KMS-11 (cell line): ENCODE measurements around the gene COL18A1.

Experiments used
- H2AFZ ChIP-seq: fragments of 200-600 bp; sonication (generic); 2 replicates; pipeline ENCODE4 v1.6.1; 2016; ENCODE audit warnings: antibody characterized with exemption, mixed run types, low read depth
- H3K27ac ChIP-seq: fragments of 200-600 bp; sonication (generic); 2 replicates; pipeline ENCODE4 v1.6.1; 2016; ENCODE audit warnings: mild to moderate bottlenecking, mixed run types
- H3K27me3 ChIP-seq: fragments of 200-600 bp; sonication (generic); 2 replicates; pipeline ENCODE4 v1.6.1; 2017; ENCODE audit warnings: mild to moderate bottlenecking, low read depth, mixed run types, moderate library complexity; ENCODE audit not compliant: insufficient read depth
- H3K36me3 ChIP-seq: fragments of 200-600 bp; sonication (generic); 2 replicates; pipeline ENCODE4 v1.6.1; 2017; ENCODE audit warnings: mild to moderate bottlenecking, mixed run types; ENCODE audit not compliant: insufficient read depth
- H3K4me1 ChIP-seq: fragments of 200-600 bp; sonication (generic); 2 replicates; pipeline ENCODE4 v1.6.1; 2016; ENCODE audit warnings: mild to moderate bottlenecking, low read depth, mixed run types; ENCODE audit not compliant: poor library complexity, severe bottlenecking
- H3K4me2 ChIP-seq: fragments of 200-600 bp; sonication (generic); 2 replicates; pipeline ENCODE4 v1.7.0; 2016; ENCODE audit warnings: mild to moderate bottlenecking, mixed run types
- H3K4me3 ChIP-seq: fragments of 200-600 bp; sonication (generic); IDR thresholded peaks from 2 replicates; pipeline ENCODE4 v1.6.1; 2017; ENCODE audit warnings: low read depth, low read length, mixed read lengths; ENCODE audit not compliant: insufficient read depth
- H3K79me2 ChIP-seq: fragments of 200-600 bp; sonication (generic); 2 replicates; pipeline ENCODE4 v1.6.1; 2016; ENCODE audit warnings: low read depth, mixed run types; ENCODE audit not compliant: insufficient read depth
- H3K9ac ChIP-seq: fragments of 200-600 bp; sonication (generic); 2 replicates; pipeline ENCODE4 v1.6.1; 2016; ENCODE audit warnings: mild to moderate bottlenecking, mixed run types
- H4K20me1 ChIP-seq: fragments of 200-600 bp; sonication (generic); 2 replicates; pipeline ENCODE4 v1.6.1; 2016; ENCODE audit warnings: mild to moderate bottlenecking, mixed run types; ENCODE audit not compliant: insufficient read depth
- TF ChIP-seq, protein P1 (sequence below): fragments of 200-600 bp; sonication (generic); conservative IDR thresholded peaks from 2 replicates; pipeline ENCODE4 v1.6.1; 2017; ENCODE audit warnings: low read depth, mild to moderate bottlenecking, antibody characterized with exemption, low read length, moderate library complexity, mixed read lengths

COL18A1 gene

GRCh38 chr21:45371081-45371480 lies 33.9 kb upstream of the COL18A1 start:
- Histone ChIP-seq H4K20me1 (no peaks in the 10 kb centered on the region), H3K79me2 (no peaks in the 10 kb centered on the region), H3K36me3 (no peaks in the 10 kb centered on the region), H3K4me1 (no peaks in the 10 kb centered on the region), H3K4me3 (no peak overlapping the region), H3K27ac (no peak overlapping the region), H3K9ac (no peak overlapping the region), H3K4me2 (no peak overlapping the region), H2AFZ (no peak overlapping the region), H3K27me3 (peaks cover 80% of the 10 kb centered on the region)
- TF ChIP-seq, protein P1, sequence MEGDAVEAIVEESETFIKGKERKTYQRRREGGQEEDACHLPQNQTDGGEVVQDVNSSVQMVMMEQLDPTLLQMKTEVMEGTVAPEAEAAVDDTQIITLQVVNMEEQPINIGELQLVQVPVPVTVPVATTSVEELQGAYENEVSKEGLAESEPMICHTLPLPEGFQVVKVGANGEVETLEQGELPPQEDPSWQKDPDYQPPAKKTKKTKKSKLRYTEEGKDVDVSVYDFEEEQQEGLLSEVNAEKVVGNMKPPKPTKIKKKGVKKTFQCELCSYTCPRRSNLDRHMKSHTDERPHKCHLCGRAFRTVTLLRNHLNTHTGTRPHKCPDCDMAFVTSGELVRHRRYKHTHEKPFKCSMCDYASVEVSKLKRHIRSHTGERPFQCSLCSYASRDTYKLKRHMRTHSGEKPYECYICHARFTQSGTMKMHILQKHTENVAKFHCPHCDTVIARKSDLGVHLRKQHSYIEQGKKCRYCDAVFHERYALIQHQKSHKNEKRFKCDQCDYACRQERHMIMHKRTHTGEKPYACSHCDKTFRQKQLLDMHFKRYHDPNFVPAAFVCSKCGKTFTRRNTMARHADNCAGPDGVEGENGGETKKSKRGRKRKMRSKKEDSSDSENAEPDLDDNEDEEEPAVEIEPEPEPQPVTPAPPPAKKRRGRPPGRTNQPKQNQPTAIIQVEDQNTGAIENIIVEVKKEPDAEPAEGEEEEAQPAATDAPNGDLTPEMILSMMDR = no peak

DNA sequence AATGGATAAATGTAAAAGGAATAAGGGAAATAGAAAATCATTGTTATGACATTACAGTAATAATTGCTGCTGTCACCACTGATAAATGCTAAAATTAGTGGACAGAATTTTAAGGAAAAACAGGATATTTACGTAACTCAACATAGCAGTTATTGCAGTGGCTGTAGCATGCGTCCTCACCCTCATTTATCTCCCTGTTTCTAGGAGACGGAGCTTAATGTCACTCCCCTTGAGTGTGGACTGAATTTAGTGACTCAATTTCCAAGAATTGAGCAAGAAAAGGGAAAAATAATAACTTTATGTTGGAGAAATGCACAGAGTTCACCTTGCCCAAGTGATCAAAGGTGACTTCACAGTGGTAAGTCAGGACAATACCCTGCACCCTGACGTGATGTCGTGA lies 33.3 kb upstream of the COL18A1 start:
- Histone ChIP-seq H3K79me2 (no peaks in the 10 kb centered on the region), H2AFZ (no peak overlapping the region), H3K4me1 (no peaks in the 10 kb centered on the region), H3K4me2 (no peak overlapping the region), H3K4me3 (no peak overlapping the region), H3K27me3 (peaks cover 78% of the 10 kb centered on the region), H4K20me1 (no peaks in the 10 kb centered on the region), H3K36me3 (no peaks in the 10 kb centered on the region), H3K9ac (no peak overlapping the region), H3K27ac (no peak overlapping the region)
- TF ChIP-seq, protein P1 = no peak

GRCh38 chr21:45372732-45373355 lies 32.1 kb upstream of the COL18A1 start:
- H3K36me3 ChIP-seq = no peaks in the 10 kb centered on the region
- H2AFZ ChIP-seq = no peak overlapping the region
- no peaks in the 10 kb centered on the region for H4K20me1 ChIP-seq
- H3K4me2 ChIP-seq = no peak overlapping the region
- H3K27ac ChIP-seq = no peak overlapping the region
- no peaks in the 10 kb centered on the region for H3K4me1 ChIP-seq
- H3K4me3 ChIP-seq = no peak overlapping the region
- TF ChIP-seq, protein P1 = no peak
- no peak overlapping the region for H3K9ac ChIP-seq
- peaks cover 78% of the 10 kb centered on the region for H3K27me3 ChIP-seq
- H3K79me2 ChIP-seq = no peaks in the 10 kb centered on the region

DNA sequence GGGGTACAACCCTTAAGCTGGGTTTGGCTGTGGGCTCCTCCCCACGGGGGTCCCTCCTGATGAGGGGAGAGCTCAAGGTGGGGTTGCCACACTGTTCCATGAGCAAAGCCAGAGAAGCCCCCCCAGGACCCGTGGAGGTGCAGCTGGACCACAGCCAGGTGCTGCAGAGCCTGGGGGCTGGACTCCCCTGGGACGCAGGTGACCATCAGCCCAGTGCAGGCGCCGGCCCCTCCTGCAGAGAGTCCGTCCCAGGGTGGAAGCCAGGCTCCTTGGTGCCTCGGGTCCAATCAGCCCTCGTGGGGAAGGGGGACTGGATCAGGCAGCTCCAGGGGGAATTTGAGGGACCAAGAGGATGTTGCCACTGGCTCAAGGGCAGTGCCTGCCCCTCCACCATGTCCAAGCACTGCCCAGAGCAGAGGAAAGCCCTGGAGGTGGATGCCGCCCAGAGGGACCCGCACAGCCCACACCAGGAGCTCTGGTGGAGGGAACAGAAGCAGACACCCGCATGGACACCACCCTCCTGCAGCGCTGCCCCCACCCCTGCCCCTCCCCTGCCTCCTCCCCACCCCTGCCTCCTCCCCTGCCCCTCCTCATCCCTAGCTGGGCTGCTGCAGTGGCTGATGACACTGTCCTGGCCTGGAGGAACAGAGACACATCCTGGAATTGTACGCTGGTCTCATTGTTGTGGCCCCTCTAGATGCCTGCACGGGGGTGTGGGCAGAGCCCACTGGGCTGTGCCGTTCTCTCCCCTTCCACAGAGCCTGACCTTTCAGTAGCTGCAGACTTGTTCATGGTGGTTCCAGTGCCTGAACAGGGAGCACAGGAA lies 30.8 kb upstream of the COL18A1 start:
- no peaks in the 10 kb centered on the region for H3K79me2 ChIP-seq
- no peaks in the 10 kb centered on the region for H3K36me3 ChIP-seq
- TF ChIP-seq, protein P1 = no peak
- H3K27me3 ChIP-seq = peaks cover 75% of the 10 kb centered on the region
- H3K4me3 ChIP-seq = no peak overlapping the region
- no peaks in the 10 kb centered on the region for H3K4me1 ChIP-seq
- H3K9ac ChIP-seq = no peak overlapping the region
- H3K27ac ChIP-seq = no peak overlapping the region
- no peaks in the 10 kb centered on the region for H4K20me1 ChIP-seq
- no peak overlapping the region for H2AFZ ChIP-seq
- no peak overlapping the region for H3K4me2 ChIP-seq
